ENCODE results near the gene PDZRN3.

PDZRN3 gene

GRCh38 chr3:73453666-73454065, 171.1 kb downstream of the PDZRN3 start:
- no peak for DNase-seq (ENCODE audit: low read depth in 2 of 2)

- no peak for DNase-seq (ENCODE audit: low read depth in 2 of 2)
Observed at GRCh38 chr3:73452729-73453128, 172.0 kb downstream of the PDZRN3 start.

GRCh38 chr3:73451301-73451944, 173.3 kb downstream of the PDZRN3 start:
- DNase-seq (ENCODE audit: low read depth in 2 of 2), result no peak

DNA sequence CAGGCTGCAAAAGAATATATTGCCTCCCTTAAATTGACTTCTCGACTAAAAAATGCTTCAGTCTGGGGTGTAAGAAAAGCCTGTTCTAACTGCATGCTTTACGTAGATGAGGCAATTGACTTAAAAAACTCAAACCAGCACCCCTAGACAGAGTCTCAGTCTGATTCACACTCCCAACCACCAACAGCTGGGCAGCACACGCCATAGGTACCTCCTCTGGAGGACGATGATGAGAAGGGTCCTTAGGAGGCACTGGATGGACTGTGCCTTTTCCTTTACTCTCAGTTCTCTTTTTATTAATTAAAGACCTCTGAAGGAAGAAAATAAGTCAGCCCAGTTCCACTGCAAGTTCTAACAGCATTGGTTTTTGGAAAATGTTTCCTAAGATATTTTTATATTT, 175.0 kb downstream of the PDZRN3 start:
- DNase-seq (ENCODE audit: low read depth in 2 of 2), result no peak

- no peak for DNase-seq (ENCODE audit: low read depth in 2 of 2)
Observed at GRCh38 chr3:73448761-73449301, 175.9 kb downstream of the PDZRN3 start.

DNA sequence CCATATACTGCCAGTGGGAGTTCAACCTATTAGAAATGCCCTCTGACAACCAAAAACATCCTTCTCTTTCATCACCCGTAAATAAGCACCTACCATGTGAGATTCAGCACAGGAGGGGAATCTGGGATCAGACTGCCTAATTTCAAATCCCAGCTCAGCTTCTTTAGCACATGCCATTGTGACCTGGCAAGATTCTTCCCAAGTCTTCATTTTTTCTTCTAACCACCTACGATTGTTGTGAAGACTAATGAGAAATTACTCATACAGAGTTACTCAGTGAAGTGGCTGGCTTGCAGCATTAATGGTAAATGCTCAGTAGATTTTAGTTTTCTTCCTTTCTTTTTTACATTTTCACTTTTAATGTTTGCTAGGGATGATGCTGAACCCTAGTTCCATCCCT, 176.7 kb downstream of the PDZRN3 start:
- DNase-seq (ENCODE audit: low read depth in 2 of 2), result no peak

DNA sequence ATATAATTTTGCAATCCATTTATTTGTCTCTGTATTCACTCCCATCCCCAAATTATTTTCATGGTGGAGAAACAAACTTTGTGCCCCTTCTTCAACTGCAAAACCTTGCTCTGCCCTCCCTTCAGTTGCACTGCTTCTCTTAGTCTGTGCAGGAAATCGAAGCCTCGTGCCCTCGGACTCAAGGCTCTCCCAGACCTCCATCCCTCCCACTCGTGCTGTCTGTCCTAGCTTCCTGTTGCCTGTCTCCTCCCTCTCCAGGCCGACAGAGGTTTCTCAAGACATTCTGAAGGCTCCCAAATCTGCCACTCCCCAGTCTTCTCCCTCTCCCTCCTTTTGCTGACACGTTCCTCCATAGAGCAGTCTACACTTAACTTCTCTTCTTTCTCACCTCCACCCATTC, 177.6 kb downstream of the PDZRN3 start:
- DNase-seq (ENCODE audit: low read depth in 2 of 2), result no peak

GRCh38 chr3:73446467-73447110, 178.2 kb downstream of the PDZRN3 start:
- DNase-seq (ENCODE audit: low read depth in 2 of 2), result no peak

DNA sequence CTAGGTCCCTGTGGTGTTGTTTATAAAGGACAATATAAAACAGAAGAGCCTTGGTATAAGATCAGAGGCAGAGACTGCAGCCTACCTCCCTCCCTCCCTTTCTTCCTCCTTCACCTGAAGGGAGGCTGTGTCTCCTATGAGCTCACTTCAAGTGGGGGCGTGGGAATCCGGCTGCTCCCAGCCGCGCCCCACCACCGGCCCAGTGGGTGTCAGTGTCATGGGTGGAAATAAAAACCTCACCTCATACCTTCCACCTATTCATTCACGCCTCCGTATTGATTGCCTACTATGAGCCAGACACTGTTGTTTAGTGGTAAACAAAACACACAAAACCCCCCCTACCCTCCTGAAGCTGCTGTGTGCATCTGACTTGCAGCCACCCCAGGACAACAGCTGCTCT, 181.9 kb downstream of the PDZRN3 start:
- no peak for DNase-seq (ENCODE audit: low read depth in 2 of 2)

DNA sequence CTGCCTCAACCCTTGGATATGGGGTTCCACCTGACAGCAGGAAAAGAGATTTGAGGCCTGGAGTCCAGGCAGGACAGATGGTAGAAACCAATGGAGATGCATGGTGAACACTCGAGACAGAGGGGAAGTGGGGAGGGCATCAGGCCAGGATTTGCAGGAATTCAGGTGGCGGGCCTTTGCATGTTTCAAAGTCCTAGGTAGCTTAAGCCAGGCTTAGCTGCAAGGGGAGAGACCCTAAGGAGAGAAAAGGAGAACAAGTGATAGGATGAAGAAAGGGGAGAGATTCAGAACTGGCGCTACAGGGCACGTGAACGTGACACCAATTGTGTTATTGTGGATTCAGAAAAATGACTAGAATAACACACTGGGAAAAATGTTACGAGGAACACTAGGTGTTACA, 182.6 kb downstream of the PDZRN3 start:
- DNase-seq (ENCODE audit: low read depth in 2 of 2), result no peak

- no peak for DNase-seq (ENCODE audit: low read depth in 2 of 2)
Observed at GRCh38 chr3:73437828-73438227, 186.9 kb downstream of the PDZRN3 start.

DNA sequence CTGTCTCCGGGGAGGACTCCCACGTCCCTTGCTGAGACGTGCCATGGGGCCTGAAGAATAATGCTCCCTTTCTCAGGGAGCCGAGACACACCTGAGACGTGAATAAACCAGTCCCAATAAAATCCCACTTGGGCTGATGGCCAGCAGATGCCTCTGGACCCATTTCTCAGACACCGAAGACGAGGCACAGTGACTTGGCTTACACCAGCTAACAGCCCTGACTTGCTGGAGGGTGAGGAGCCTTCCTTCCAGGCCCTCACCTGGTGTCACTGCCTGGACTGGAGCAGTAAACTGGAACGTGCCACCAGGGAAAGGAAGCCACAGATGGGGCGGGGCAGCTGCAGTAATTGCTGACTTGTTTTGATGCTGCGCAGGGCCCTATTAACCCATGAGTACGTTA, 189.7 kb downstream of the PDZRN3 start:
- no peak for DNase-seq (ENCODE audit: low read depth in 2 of 2)

DNA sequence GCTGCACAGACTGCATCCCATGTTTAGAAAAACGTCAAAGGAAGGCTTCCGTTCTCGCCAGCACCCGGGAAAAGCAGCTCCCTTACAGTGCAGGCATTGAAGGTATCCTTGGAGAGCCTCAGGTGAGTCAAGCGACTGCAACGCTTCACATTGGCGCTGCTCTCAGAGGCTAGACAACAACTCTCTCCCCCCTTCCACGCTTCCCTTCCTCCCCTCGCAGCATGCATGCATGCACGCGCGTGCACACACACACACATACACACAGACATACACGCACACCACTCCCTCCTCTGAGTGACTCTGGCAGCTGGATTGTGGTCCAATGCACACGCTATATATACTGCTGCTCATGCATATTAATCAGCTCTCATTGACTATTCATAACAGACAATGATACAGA, 191.1 kb downstream of the PDZRN3 start:
- DNase-seq (ENCODE audit: low read depth in 2 of 2), result no peak

DNA sequence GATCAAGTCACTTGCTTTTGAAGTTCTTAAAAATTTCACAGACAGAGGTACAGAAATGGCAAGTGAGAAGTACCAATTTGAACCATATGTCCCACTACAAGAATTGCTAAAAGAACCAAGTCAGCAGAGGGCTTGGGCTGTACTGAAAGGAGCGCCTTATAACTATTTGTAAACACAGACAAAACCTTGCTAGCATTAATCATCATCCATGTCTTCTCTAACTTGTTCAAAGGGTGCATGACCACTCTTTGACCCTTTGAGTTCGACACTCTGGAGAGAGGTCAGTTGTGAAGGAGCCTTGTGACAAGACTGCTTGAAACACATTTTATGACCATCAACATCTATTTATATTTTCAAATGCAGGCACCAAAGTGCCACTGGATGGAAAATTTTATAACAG, 191.7 kb downstream of the PDZRN3 start:
- no peak for DNase-seq (ENCODE audit: low read depth in 2 of 2)

GRCh38 chr3:73432706-73433032, 192.1 kb downstream of the PDZRN3 start:
- no peak for DNase-seq (ENCODE audit: low read depth in 2 of 2)

DNA sequence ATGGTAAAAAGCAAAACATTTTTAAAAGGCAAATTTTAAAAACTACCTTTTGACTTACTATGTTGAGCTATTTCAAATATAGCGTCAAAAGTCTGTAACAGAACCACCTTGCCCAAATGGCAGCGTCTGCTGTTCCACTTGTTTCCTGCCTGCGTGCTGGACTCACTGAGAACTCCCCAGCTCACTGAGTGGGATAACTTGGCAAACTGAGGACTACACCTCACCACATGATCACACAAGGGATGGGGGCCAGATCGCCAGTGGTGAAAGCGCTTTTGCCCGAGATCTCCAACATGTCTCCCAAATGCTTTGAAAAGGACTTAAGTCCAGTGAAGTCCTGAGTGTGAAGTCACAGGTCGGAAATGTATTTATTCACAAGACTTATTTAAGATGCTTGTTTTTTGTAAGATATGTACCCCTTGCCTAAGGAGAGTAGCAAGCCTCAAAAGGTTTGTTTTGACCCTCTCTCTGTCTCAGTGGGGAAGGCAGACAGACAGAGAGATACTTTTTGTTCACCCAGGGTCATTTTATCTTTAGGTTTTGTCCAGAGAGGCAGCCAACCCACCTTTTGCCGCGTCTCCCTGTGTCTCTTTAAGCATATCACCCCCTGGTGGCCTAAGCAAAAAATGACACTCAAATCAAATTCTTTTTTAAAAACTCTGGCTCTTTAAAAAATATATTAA, 192.6 kb downstream of the PDZRN3 start:
- DNase-seq (ENCODE audit: low read depth in 2 of 2), result no peak

- DNase-seq (ENCODE audit: low read depth in 2 of 2), result no peak
Observed at GRCh38 chr3:73431183-73431900, 193.4 kb downstream of the PDZRN3 start.

GRCh38 chr3:73427048-73427706, 197.6 kb downstream of the PDZRN3 start:
- DNase-seq (ENCODE audit: low read depth in 2 of 2), result no peak

GRCh38 chr3:73426606-73427005, 198.1 kb downstream of the PDZRN3 start:
- DNase-seq (ENCODE audit: low read depth in 2 of 2), result no peak

DNA sequence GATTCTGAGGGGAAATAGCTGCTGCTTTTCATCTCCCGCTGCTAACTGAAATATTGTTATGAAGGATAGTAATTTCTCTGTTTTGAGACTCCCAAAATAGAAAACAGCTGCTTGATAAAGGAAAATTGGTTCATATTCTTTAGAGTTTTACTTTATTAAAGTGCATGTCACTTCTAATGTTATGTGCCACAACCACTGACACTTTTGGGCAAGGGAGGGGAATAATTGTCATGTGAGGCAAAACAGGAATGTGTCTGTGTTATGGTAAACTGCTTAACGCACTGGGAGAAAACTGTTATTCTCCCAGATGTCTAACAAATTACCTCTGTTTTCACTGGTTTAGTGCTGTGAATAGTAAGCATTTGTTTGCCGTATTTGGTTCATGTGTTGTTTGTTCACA, 201.6 kb downstream of the PDZRN3 start:
- no peak for DNase-seq (ENCODE audit: low read depth in 2 of 2)

- DNase-seq (ENCODE audit: low read depth in 2 of 2), result no peak
Observed at GRCh38 chr3:73422571-73422970, 202.2 kb downstream of the PDZRN3 start.

GRCh38 chr3:73419942-73420341, 204.8 kb downstream of the PDZRN3 start:
- DNase-seq (ENCODE audit: low read depth in 2 of 2), result no peak

Data from activated CD8-positive, alpha-beta memory T cell treated with anti-CD3 and anti-CD28 coated beads for 4 hours (primary cell).